Measurements from ENCODE around the gene CTSZ.
"Not testable (repeated sequence)": the region's sequence is repeated elsewhere in the genome, so short reads cannot be mapped to it uniquely, and the experiment has no call there.

Gene CTSZ

DNA sequence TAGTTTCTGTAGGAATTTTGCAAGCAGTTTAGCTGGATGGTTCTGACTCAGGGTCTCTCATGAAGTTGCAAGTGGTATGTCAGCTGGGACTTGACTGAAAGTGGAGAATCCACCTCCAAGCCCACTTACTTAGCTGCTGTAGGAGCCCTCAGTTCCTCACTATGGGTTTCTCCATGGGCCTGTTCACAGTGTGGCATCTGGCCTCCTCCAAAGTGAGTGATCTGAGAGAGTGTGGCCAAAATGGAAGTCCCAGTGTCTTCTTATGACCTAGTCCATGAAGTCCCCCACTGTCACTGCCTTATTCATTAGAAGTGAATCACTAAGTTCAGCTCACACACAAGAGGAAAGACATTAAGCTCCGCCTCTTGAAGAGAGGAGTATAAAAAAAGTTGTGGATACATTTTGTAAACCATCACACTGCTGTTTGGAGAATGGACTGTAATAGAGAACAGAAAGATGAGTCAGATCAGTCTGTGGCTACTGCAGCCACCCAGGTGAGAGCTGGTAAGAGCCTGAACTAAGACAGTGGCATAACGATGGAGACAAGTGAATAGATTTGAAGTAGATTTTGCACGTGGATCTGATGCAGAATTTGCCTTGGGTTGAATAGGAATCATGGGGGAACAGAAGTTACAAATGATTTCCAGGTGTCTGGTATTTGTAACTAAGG, 30.9 kb downstream of the CTSZ start:
- DNase-seq: no peak

DNA sequence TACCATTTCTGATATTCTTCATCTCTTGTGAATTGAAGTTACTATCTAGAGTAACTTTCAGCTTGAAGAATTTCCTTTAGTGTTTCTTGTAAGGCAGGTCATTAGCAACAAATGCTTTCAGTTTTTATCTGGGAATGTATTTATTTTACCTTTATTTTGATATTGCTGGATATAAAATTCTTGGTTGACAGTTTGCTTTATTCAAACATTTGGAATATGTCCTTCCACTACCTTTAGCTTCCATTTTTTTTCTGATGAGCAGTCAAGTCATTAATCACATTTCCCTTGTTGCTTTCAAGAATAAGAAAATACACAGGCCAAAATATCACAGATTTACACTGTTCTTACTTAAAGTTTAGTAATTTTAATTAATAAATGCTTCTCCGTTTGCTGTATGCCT, 31.7 kb downstream of the CTSZ start:
- no peak for DNase-seq

DNA sequence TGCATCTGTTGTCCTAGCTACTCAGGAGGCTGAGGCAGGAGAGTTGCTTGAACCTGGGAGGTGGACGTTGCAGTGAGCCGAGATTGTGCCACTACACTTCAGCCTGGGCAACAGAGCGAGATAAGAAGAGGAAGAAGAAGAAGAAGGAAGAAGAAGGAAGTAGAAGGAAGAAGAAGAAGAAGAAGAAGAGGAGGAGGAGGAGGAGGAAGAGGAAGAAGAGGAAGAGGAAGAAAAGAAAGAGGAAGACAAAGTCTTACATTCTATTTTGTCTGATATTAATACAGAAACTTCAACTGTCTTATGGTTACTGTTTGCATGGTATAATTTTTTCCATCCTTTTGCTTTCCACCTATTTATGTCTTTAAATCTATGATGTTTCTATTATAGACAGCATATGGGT, 33.2 kb downstream of the CTSZ start:
- no peak for DNase-seq

DNA sequence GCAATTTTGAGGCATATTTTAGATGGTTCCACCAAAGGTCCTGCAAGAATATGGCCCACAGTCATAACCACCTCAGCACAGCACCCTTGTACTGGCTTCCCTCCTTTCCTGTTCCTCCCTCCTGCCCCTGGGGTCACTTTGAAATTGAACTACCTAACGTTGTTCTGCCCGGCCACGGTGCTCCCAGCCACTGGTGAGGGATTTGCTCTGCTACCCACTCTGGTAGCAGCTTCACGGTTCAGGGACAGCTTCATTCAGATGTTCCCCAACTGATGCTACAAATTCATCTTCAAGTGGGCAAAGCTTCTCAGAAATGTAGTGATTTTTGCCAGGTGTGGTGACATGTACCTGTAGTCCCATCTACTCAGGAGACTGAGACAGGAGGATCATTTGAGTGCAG, 33.9 kb downstream of the CTSZ start:
- DNase-seq: no peak

DNA sequence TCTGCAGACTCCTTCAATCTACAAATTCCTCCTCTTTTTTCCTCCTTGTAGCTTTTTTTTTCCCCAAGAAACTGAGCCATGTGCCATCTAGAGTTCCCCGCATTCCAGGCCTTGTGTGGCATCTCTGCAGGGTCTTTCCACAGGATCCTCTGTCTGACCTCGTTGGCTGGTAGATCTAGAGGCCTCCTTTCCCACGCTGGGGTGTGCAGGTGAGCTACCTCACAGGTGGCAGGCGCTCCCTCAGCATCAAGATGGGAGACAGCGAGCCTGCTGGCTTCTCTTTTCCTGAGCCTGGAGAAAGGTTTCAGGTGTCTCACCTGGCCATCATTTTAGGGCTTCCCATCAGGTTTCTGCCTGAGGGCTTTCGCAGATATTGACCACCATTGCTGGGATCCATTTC, 35.6 kb downstream of the CTSZ start:
- DNase-seq: no peak

DNA sequence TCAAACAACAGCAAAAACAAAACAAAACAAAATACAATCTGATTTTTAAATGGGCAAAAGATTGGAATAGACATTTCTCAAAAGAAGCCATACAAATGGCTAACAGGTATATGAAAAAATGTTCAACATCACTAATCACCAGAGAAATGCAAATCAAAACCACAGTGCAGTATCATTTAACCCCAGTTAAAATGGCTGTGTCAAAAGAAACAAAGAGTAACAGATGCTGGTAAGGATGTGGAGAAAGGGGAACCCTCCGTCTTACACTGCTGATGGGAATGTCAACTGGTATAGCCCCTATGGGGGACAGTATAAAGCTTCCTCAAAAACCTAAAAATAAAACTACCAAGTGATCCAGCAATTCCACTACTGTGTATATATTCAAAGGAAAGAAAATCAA, 36.9 kb downstream of the CTSZ start:
- no peak for DNase-seq

DNA sequence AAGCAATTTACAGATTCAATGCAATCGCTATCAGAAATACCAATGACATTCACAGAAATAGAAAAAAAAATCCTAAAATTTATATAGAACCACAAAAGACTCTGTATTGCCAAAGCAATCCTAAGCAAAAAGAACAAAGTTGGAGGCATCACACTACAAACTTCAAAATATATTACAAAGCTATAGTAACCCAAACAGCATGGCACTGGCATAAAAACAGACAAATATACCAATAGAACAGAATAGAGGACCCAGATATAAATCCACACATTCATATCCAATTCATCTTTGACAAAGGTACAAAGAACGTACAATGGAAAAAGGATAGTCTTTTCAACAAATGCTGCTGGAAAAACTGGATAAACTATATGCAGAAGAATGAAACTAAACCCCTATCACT, 37.6 kb downstream of the CTSZ start:
- DNase-seq: no peak

DNA sequence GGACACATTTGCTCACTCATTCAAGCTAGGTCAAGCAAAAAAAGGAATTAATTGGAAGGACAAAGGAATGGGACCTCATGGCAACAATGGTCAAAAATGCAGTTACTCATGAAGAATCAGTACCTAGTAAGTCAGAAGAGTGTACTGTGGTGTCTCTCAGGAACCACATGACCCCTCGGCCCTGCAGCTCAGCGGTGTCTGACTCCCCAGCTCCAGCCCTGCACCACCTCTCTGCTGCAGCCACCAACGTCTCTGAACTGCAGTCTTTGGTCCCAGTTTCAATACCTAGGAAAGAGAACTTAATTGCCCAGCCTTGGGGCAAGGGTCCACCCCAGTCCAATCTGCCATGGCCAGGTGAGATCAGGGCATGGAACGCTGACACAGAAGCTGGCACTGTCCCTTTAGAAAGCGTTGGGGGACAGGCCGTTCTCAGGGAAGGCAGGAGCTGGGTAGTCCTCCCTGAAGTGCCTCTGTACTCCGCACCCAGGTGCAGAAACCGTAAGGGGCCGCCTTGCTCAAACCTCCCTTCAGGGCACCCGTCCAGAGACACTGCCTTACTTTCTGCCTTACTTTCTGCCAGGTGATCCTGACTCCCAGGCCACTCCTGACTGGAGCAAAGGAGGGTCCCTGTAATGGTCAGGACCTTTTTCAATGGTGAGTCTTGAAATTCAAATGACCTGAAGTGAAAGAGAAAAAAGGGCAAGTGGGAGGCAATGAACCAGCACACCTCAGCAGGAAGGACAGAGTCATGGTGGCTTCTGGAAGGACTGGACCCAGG, 39.2 kb downstream of the CTSZ start:
- DNase-seq: no peak

DNA sequence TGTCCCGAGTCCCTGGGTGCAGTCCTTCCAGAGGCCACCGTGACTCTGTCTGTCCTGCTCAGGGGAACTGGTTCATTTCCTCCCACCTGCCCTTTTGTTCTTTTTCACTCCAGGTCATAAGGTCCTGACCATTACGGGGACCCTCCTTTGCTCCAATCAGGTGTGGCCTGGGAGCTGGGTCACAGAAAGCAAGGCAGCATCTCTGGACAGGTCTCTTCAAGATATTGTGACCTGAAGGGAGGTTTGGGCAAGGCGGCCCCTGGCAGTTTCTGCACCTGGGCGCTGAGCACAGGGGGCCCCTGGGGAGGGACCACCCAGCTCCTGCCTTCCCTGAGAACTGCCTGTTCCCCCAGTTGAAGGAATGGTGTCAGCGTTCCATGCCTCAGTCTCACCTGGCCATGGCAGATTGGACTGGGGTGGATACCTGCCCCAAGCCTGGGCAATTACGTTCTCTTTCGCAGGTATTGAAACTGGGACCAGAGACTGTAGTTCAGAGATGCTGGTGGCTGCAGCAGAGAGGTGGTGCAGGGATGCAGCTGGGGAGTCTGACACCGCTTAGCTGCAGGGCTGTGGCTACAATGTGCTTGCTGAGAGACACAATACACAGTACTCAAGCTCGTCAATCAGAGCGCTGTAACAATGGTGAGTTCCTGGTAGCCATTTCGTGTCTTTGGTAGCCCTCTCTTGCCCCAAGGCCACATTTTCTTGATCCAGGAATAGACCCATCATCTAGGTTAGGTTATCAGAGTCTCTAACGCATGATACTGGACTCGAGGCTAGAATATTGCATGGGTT, 41.6 kb downstream of the CTSZ start:
- no peak for DNase-seq

DNA sequence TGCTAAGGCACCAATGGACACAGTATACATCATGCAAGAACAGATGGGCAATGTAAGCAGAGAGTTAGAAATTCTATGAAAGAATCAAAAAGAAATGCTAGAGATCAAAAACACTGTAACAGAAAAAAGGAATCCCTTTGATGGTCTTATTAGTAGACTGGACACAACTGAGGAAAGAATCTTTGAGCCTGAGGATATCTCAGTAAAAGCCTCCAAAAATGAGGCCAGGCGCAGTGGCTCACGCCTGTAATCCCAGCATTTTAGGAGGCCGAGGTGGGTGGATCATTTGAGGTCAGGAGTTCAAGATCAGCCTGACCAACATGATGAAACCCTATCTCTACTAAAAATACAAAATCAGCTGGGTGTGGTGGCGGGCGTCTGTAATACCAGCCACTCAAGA, 43.1 kb downstream of the CTSZ start:
- DNase-seq: not testable (repeated sequence)

DNA sequence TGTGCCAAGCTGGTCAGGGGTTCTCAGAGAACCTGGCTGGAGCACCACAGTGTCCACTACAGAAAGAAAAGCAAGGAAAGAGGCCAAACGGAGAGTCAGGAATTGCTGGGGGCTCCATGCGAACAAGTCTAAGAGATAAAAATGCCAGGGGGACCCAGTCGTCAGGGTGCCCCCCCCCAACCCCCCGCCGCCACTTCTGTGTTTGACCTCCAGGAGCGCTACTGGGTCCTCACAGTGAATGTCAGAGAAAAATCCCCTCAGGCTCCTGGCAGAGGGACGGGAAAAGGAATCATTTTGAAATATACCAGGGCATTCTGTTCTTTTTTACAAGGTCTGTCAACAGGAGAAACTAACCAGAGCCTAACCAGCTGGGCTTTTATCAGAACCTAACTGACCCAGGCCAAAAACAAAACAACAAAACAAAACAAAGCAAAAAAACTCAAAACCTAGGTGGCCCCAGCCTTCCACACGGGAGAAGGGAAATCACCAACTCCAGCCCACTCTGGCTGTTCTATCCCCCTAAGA, 43.9 kb downstream of the CTSZ start:
- no peak for DNase-seq

DNA sequence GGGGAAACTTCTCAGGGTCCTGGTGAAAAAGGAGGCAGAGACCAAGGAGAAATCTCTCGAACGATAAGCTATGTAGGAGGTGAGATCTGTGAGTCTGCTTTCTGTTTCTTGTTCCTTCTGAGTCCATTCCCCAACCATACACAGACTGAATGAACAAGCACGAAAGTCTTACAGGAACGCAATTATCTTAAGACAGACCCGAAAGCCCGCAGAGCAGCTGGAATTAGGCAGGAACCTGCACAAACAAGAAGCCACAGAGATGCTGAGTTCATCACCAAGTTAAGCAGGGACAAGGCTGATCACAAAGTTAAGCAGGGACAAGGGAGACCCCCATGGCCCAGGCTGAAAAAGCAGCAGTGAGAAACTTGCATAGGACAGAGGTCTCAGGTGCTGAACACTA, 47.4 kb downstream of the CTSZ start:
- DNase-seq: no peak

DNA sequence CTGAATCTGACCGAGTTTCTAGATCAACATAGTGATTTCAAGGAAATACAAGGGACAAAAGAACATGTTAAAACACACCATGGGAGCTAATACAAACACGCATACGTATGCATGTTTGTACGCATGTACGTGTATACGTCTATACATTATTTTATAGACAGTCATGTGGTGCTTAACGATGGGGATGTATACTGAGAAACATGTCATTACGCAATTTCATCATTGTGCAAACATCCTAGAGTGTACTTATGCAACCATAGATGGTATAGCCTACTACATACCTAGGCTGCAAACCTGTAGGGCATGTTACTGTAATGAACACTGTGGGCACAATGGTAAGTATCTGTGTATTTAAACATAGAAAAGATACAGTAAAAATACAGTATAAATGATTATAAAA, 51.0 kb downstream of the CTSZ start:
- no peak for DNase-seq

DNA sequence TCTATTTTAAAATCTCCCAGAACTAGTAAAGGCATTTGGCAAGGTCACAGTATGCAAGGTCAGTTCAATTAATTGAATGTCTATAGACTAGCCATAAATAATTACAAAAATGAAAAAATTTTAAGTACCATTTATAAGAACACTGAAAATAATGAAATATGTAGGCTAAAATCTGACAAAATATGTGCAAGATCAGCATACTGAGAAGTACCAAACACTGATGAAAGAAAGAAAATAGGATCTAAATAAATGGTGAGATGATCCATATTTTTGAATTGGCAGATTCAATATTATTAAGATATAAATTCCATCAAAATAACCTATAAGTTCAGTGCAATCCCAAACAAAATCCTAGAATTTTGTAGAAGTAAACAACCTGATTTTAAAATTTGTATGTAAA, 54.0 kb downstream of the CTSZ start:
- DNase-seq: no peak

DNA sequence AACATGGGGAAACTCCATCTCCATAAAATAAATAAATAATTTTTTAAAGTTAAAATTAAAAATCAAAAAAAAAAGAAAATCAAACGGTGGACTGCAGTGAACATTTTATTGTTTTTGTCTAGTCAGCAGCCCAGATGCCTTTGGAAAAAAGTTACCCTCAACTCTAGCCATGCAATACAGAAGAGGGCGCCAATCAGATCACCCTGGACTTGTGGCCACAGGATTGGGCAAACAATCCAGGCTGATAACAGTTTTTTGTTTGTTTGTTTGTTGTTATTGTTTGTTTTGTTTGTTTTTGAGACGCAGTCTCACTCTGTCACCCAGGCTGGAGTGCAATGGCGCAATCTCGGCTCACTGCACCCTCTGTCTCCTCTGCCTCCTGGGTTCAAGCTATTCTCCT, 56.5 kb downstream of the CTSZ start:
- DNase-seq: no peak

DNA sequence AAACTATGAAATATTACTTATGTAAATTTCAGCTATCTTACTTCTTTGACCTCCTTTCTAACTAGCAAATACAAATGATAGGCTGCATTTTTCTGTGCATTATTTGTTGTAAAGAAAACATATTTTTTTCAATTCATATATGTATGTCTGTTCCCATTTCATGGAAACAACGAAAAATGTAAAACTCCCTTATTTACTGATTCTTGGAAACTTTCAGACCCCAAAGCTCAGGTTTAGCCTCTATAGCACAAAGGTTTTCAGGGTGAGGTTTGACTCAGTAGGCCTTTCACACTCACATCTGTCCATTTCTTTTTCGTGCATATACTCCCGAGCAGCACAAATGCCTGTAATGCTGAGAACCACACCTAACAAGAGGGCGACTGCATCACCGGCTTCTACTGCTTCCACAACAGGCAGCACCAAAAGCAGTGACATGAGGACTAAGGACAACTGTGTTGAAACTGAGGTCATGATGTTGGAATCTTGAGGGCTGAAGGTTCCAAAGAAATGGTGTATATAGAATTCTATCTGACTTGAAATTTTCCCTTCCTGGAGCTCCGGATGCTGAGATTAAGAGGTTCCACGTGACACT, 59.2 kb downstream of the CTSZ start:
- DNase-seq: not testable (repeated sequence)

DNA sequence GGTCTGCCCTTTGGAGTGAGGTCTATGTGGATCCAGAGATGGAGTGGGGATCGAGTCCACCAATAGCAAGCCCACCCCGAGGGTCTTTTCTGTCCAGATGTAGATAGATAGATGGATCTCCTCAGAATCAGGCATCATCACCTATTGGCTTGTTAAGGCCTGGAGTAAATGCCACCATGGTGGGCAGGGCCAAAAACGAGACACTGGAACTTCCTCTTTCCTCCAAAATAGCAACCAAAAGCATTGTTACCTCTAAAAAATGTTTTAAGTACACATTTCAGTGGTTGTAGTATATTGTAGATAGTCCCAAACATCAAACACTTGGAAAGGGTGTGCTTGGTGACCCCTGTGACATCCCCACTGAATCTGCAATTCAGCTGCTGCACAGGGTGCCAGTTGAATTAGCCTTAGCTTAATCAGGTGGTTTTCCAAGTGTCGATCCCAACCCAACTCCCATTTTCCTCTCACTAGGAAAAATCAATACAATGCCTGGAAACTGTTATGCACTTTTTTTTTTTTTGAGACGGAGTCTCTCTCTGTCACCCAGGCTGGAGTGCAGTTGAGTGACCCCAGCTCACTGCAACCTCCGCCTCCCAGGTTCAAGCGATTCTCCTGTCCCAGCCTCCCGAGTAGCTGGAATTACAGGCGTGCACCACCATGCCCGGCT, 61.0 kb downstream of the CTSZ start:
- DNase-seq: no peak

All from hematopoietic multipotent progenitor cell treated with erythropoietin and hydrocortisone succinate and interleukin-3 and kit ligand, for 8 days (in vitro differentiated cells).